A673 (cell line): ENCODE data around the gene RGS7.

Experiments used
- CTCF ChIP-seq: fragments of 300-800, 200-600 bp; sonication (generic); conservative IDR thresholded peaks from 2 replicates; pipeline ENCODE4 v1.5.1; 2017; ENCODE audit warnings: low read depth, mild to moderate bottlenecking, antibody characterized with exemption, low read length, moderate library complexity, mixed read lengths
- EZH2 ChIP-seq: fragments of 200-600 bp; sonication (generic); IDR thresholded peaks from 2 replicates; pipeline ENCODE4 v1.6.1; 2017; ENCODE audit warnings: borderline replicate concordance, low read depth, mild to moderate bottlenecking, mixed read lengths, antibody characterized with exemption, low read length; ENCODE audit not compliant: poor library complexity, severe bottlenecking

GRCh38 chr1:241376701-241377100, 19.7 kb upstream of the RGS7 start:
- TF ChIP-seq CTCF (no peak), EZH2 (no peak)
